ENCODE measurements around the gene PKM.

The PKM gene

DNA sequence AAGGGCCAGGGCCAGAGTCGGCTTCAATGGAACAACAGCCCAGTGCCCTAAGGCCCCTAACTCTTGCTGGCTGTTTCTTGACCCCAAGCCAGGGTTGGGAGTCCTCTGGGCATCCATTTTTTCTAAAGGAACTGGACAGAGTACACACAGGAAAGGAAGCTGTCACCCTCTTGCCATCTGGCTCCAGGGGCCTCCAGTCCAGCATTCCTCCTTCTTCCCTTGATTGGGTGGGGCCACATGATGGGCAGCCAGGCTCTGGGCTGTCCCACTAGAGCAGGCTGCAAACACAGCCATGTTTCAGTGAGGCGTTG is 31.8 kb downstream of the PKM start:
- no peak for DNase-seq (ENCODE audit: low spot score in 2 of 2)
- peak overlapping the region; percentile 95 for H3K27ac Mint-ChIP-seq
- peak overlapping the region; percentile 67 for H3K4me3 Mint-ChIP-seq
- H3K4me1 Mint-ChIP-seq, result peaks cover 37% of the 10 kb centered on the region
- peaks cover 84% of the 10 kb centered on the region for H3K36me3 Mint-ChIP-seq
- H3K9me3 Mint-ChIP-seq, result no peaks in the 10 kb centered on the region
- no peak for ATAC-seq

DNA sequence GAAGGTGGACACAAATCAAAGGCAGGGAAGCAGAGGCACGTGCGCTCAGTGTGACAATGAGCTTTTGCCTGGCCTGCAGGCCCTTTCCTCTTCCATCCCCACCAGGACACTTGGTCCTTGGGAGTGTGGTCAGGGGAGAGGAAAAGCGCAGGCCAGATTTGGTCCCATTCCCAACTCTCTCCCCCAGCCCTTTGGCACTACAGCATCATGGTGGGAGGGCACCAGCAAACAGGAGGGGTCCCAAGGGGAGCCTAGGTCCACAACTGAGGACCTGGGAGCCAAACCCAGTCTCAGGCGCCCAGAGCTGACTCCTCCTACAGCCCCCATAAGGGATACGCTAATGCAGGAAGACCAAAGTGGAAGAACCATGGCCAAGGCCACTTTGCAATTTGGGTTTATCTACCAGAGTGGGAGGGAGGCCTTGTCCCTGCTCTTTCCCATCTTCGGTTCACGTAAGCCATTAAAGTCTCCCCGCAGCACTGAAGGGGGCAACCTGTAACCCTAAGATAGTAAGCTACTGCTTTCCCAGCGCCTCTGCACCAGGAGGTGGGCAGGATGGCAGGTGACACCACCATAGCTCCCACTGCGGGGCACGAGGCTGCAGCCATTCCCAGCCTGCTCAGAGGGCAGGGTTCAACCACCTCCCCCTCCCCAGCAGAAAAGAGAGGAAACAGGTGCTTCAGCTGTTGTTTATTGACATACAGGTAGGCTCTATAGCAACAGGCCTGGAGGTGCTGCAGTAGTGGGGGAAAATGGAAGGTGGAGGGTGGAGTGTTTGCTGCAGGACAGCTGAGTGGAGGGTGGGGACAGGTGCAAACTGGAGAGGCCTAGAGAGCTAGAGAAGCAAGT is 32.4 kb downstream of the PKM start:
- DNase-seq (ENCODE audit: low spot score in 2 of 2) (no peak), ATAC-seq (peak; percentile 6)
- peaks cover 78% of the 10 kb centered on the region for H3K36me3 Mint-ChIP-seq
- H3K4me3 Mint-ChIP-seq, result peak overlapping the region; percentile 67
- H3K4me1 Mint-ChIP-seq, result peaks cover 36% of the 10 kb centered on the region
- H3K27ac Mint-ChIP-seq, result peak overlapping the region; percentile 95
- no peaks in the 10 kb centered on the region for H3K9me3 Mint-ChIP-seq

DNA sequence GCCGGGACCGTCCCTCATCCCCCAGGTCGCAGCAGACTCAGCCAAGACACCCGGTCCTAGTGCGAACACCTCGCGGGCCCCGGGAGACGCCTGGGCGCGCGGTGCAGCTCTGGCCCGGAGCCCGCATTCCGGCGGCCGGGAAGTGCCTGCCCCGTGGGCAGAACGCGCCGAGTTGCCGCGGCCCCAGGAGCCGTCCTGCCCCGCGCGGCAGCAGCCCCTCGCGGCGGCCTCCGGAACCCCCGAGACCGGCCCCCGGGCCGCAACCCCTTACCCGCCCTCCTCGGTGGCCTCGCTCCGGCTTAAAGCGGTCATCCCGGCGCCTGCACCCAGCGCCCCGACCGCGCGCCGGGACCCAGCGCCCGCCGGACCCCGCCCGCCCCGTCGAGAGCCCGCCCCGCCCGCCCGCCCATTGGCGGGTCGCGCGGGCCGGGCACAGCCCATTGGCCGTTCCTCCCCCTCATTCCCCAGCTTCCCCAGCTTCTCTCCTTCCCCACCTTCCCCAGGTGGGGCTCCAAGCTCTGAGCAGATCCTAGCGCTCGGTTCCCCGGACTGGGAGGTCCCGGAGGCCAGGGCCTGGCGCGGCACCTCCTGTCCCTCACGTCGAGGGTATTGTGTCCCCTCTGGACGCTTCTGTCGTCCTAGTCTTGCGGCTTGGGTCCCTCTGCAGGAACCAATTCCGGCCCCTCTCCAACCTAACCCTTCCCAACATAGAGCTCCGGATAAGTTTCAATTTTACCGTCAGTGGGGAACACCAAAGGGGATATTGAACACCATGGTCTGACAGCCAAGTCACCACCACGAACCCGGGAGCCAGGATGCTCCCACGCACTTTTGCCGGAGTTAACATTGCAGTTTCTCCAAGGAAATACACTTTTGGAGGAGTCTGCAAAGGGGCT is 33.3 kb downstream of the PKM start, which contains the start of gene GRAMD2A:
GRAMD2A (minus strand) TSS at position 328 of the 896 bp plus-strand sequence.
- Mint-ChIP-seq H3K9me3 (no peaks in the 10 kb centered on the region), H3K36me3 (peaks cover 69% of the 10 kb centered on the region), H3K4me3 (peak within 1 kb of the TSS; percentile 67), H3K27ac (peak within 1 kb of the TSS; percentile 95), H3K4me1 (peaks cover 27% of the 10 kb centered on the region)
- ATAC-seq (peak; percentile 56), DNase-seq (ENCODE audit: low spot score in 2 of 2) (peak in 1 of 2 donors; percentile 32)

- Mint-ChIP-seq H3K27ac (peak overlapping the region; percentile 95), H3K4me1 (peaks cover 27% of the 10 kb centered on the region), H3K9me3 (no peaks in the 10 kb centered on the region), H3K4me3 (no peak overlapping the region), H3K36me3 (peaks cover 63% of the 10 kb centered on the region)
- peak; percentile 6 for ATAC-seq
- no peak for DNase-seq (ENCODE audit: low spot score in 2 of 2)
Measured at GRCh38 chr15:72197041-72197459, 33.9 kb downstream of the PKM start.

DNA sequence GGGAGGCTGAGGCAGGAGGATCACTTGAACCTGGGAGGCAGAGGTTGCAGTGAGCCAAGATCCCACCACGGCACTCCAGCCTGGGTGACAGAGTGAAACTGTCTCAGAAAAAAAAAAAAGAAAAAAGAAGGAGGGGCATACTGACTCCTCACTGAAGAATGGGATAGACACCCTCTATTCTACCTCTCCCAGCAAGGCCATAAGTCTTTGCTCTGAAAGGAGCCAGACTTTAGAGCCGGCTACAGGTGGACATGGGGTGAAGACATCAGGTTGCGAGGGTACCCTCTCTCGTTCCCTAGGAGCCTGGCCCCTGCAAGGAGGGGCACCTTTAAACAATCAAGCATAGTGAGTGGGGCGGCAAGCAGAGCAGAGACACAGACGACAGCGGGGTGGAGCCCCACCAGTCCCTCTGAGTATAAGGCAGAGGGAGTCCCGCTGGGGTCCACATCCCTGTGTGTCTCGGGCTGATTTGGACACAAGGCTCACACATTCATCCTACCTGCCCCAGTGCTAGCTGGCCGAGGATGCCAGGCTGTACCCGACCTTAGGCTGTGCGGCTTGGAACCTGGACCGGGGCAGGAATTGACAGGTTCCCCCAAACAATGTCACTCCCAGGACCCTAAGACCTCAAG is 34.5 kb downstream of the PKM start:
- no peak overlapping the region for H3K4me3 Mint-ChIP-seq
- peak; percentile 7 for ATAC-seq

DNA sequence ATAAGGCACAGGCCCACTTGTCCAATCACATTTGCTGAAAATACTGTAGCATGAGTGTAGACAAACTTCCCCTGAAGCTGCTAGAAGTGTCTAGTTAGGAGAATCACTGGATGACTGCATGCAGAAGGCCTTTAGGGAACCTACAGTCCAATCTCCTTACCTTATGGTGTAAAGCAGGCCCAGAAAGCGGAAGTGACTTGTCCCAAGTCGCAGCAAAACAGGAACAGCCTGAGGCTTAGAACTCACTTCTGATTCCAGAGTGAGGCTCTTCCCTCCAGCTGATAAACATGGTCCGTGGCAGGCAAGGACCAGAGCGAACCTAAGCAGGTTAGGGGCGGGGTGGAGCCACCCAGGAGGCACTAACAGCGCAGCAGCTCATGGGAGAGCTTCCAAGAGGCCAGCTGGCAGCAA is 35.9 kb downstream of the PKM start:
- Mint-ChIP-seq H3K9me3 (no peaks in the 10 kb centered on the region), H3K27ac (no peak overlapping the region), H3K4me3 (no peak overlapping the region), H3K36me3 (peaks cover 43% of the 10 kb centered on the region), H3K4me1 (peaks cover 17% of the 10 kb centered on the region)
- ATAC-seq (no peak), DNase-seq (ENCODE audit: low spot score in 2 of 2) (no peak)

More for the DNA sequence above, 34.5 kb downstream of the PKM start:
- Mint-ChIP-seq H3K27ac (peak overlapping the region; percentile 95), H3K9me3 (no peaks in the 10 kb centered on the region), H3K4me1 (peaks cover 27% of the 10 kb centered on the region), H3K36me3 (peaks cover 58% of the 10 kb centered on the region)
- no peak for DNase-seq (ENCODE audit: low spot score in 2 of 2)

DNA sequence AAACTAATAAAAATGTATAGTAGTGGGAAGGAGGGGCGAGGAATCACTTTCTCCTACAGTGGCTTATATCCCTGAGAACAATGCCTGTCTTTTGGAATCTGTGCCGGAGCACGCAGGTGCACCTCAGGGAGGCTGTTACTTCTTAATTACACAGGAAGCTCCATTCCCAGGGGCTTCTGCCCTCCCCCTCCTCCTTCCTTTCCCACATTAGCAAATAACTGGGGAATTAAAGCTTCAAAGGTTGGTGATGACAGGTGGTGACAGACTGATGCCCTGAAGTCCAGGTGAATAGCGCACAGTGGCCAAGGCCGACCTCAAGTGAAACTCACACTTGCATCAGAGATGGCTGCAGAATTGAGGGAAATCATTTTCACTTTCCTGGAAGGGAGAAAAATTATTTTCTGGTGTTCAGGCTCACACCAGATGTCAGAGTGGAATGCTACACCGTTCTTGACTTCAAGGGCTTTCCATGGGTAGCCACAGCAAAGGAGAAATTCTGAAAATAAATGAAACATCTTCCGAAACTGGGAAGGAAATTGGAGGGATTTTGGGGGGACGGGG is 37.1 kb downstream of the PKM start:
- Mint-ChIP-seq H3K36me3 (peaks cover 31% of the 10 kb centered on the region), H3K27ac (no peak overlapping the region), H3K4me3 (no peak overlapping the region), H3K9me3 (no peaks in the 10 kb centered on the region), H3K4me1 (peaks cover 14% of the 10 kb centered on the region)
- DNase-seq (ENCODE audit: low spot score in 2 of 2) (no peak), ATAC-seq (no peak)

- no peak for DNase-seq (ENCODE audit: low spot score in 2 of 2)
- no peak for ATAC-seq
- Mint-ChIP-seq H3K4me1 (no peaks in the 10 kb centered on the region), H3K27ac (no peak overlapping the region), H3K4me3 (no peak overlapping the region), H3K9me3 (no peaks in the 10 kb centered on the region), H3K36me3 (peaks cover 16% of the 10 kb centered on the region)
Measured at GRCh38 chr15:72192416-72192815, 38.6 kb downstream of the PKM start.

GRCh38 chr15:72189250-72189902 is 41.6 kb downstream of the PKM start:
- H3K4me1 Mint-ChIP-seq, result no peaks in the 10 kb centered on the region
- H3K27ac Mint-ChIP-seq, result no peak overlapping the region
- DNase-seq (ENCODE audit: low spot score in 2 of 2), result no peak
- no peak for ATAC-seq
- H3K36me3 Mint-ChIP-seq, result no peaks in the 10 kb centered on the region
- no peak overlapping the region for H3K4me3 Mint-ChIP-seq
- no peaks in the 10 kb centered on the region for H3K9me3 Mint-ChIP-seq

- no peaks in the 10 kb centered on the region for H3K9me3 Mint-ChIP-seq
- H3K36me3 Mint-ChIP-seq, result no peaks in the 10 kb centered on the region
- H3K27ac Mint-ChIP-seq, result no peak overlapping the region
- no peak overlapping the region for H3K4me3 Mint-ChIP-seq
- DNase-seq (ENCODE audit: low spot score in 2 of 2), result no peak
- no peak for ATAC-seq
- H3K4me1 Mint-ChIP-seq, result no peaks in the 10 kb centered on the region
Measured at GRCh38 chr15:72184165-72184811, 46.7 kb downstream of the PKM start.

GRCh38 chr15:72183781-72184164 is 47.2 kb downstream of the PKM start:
- Mint-ChIP-seq H3K4me3 (no peak overlapping the region), H3K9me3 (no peaks in the 10 kb centered on the region), H3K27ac (no peak overlapping the region), H3K4me1 (no peaks in the 10 kb centered on the region), H3K36me3 (no peaks in the 10 kb centered on the region)
- no peak for ATAC-seq
- DNase-seq (ENCODE audit: low spot score in 2 of 2), result no peak

DNA sequence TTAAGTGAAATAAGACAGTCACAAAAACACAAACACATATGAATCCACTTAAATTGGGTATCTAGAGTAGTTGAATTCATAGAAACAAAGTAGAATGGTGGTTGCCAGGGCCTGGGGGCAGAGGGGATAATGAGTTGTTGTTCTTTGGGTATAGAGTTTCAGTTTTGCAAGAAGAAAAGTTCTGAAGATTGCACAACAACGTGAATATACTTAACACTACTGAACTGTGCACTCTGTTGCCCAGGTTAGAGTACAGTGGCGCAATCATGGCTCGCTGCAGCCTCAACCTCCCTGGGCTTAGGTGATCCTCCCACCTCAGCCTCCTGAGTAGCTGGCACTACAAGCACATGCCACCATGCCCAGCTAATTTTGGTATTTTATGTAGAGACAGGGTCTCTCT is 48.3 kb downstream of the PKM start:
- Mint-ChIP-seq H3K9me3 (no peaks in the 10 kb centered on the region), H3K27ac (no peak overlapping the region), H3K4me3 (no peak overlapping the region), H3K36me3 (no peaks in the 10 kb centered on the region), H3K4me1 (no peaks in the 10 kb centered on the region)
- no peak for DNase-seq (ENCODE audit: low spot score in 2 of 2)
- no peak for ATAC-seq

DNA sequence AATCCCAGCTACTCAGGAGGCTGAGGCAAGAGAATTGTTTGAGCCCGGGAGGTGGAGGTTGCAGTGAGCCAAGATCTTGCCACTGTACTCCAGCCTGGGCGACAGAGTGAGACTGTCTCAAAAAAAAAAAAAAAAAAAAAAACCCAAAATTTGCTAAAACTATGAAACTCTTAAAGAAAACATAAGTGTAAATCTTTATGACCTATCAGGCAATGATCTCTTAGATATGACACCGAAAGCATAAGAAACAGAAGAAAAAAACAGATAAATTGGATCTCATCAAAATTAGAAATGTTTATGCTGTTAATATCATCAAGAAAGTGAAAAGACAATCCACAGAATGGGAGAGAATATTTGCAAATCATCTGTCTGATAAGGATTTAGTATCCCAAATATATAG is 48.7 kb downstream of the PKM start:
- Mint-ChIP-seq H3K4me1 (no peaks in the 10 kb centered on the region), H3K9me3 (no peaks in the 10 kb centered on the region), H3K27ac (no peak overlapping the region), H3K36me3 (no peaks in the 10 kb centered on the region), H3K4me3 (no peak overlapping the region)
- ATAC-seq (no peak), DNase-seq (ENCODE audit: low spot score in 2 of 2) (no peak)

DNA sequence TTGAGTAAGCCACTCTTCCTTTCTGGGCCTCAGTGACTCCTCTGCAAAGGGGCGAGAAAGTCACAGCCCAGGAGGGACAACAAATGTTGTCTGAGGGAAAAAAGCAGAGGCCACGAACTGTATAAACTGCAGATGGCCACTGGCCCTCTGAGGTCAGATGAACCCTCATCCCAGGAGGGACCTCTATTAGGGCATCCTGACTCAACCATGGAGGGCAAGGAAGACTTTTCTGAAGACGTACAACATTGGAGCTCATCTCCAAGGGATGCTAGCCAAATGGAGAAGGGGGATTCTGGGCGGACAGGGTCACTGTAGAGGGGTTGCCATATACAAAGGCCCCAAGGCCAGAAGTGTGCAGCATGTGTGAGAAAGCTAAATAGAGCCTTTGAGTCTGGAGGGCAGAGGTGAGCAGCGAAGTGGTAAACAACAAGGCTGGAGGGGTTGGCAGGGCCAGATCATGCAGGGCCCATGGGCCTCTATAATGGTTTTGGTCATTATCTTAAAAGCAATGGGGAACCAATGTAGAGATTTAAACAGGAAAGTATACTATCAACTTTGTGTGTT is 50.1 kb downstream of the PKM start:
- no peak overlapping the region for H3K4me3 Mint-ChIP-seq
- H3K4me1 Mint-ChIP-seq, result no peaks in the 10 kb centered on the region
- H3K9me3 Mint-ChIP-seq, result no peaks in the 10 kb centered on the region
- no peak overlapping the region for H3K27ac Mint-ChIP-seq
- H3K36me3 Mint-ChIP-seq, result no peaks in the 10 kb centered on the region
- DNase-seq (ENCODE audit: low spot score in 2 of 2), result no peak
- ATAC-seq, result no peak

Measured in stimulated activated effector memory CD8-positive, alpha-beta T cell treated with anti-CD3 and anti-CD28 coated beads, Interleukin-12 subunit alpha, Interleukin-12 subunit beta, amount 100 ng/mL, for 72 hours (primary cell).